HEK293 (cell line): ENCODE data around the gene HOXD9.

Experiments
- CTCF ChIA-PET: fragments of 350-600 bp; formaldehyde crosslinking; extraction: SDS; loops from one replicate; lab custom pipeline; 2021; ENCODE audit warnings: antibody characterized with exemption; lab: Yijun Ruan, JAX
- POLR2A ChIA-PET: fragments of 300-600 bp; formaldehyde crosslinking; extraction: SDS; loops from one replicate; lab custom pipeline; 2020; ENCODE audit warnings: antibody characterized with exemption, inconsistent platforms; lab: Yijun Ruan, JAX
- H3K27ac ChIP-seq: fragments of 200-500 bp; sonication (Bioruptor generic); 2 replicates; pipeline ENCODE4 v1.5.1; 2014; ENCODE audit warnings: low read depth, low read length, control low read depth, inconsistent platforms; ENCODE audit errors: extremely low read depth
- H3K36me3 ChIP-seq, 2 experiments: fragments of 200-500 bp in 1 of 2; sonication (Bioruptor generic) in 1 of 2; 1 replicate in 1 of 2; 2 replicates in 1 of 2; pipeline ENCODE4 v1.5.1; 2014 to 2017; ENCODE audit warnings: inconsistent platforms in 2 of 2, low read length in 2 of 2; ENCODE audit not compliant: control insufficient read depth in 2 of 2, insufficient read depth in 1 of 2
- H3K4me1 ChIP-seq: fragments of 200-500 bp; sonication (Bioruptor generic); 2 replicates; pipeline ENCODE4 v1.5.1; 2014; ENCODE audit warnings: mild to moderate bottlenecking, low read length, inconsistent platforms; ENCODE audit not compliant: control insufficient read depth, insufficient read depth
- H3K4me3 ChIP-seq: 2 replicates; pipeline ENCODE4 v1.5.1; 2011; ENCODE audit warnings: low read depth, mild to moderate bottlenecking, control low read depth, low read length, moderate library complexity
- H3K9me3 ChIP-seq: fragments of 200-500 bp; sonication (Bioruptor generic); 2 replicates; pipeline ENCODE4 v1.5.1; 2014; ENCODE audit warnings: low read depth, low read length, inconsistent platforms; ENCODE audit not compliant: control insufficient read depth, insufficient read depth
- CTCF ChIP-seq: fragments of 450-650 bp; formaldehyde crosslinking; IDR thresholded peaks from 2 replicates; pipeline ENCODE4 v1.5.1; 2016; ENCODE audit warnings: missing biosample characterization, missing genetic modification characterization
- FEZF1 ChIP-seq: fragments of 450-650 bp; formaldehyde crosslinking; IDR thresholded peaks from 2 replicates; pipeline ENCODE4 v1.5.1; 2016; ENCODE audit warnings: missing biosample characterization, missing genetic modification characterization
- IKZF3 ChIP-seq: fragments of 450-650 bp; IDR thresholded peaks from 2 replicates; pipeline ENCODE4 v1.5.0; 2018; ENCODE audit warnings: missing biosample characterization, mild to moderate bottlenecking, missing genetic modification characterization, moderate library complexity
- PATZ1 ChIP-seq: fragments of 450-650 bp; formaldehyde crosslinking; IDR thresholded peaks from 2 replicates; pipeline ENCODE4 v1.5.1; 2016; ENCODE audit warnings: missing biosample characterization, missing genetic modification characterization
- PRDM10 ChIP-seq: fragments of 450-650 bp; formaldehyde crosslinking; IDR thresholded peaks from 2 replicates; pipeline ENCODE4 v1.5.1; 2016; ENCODE audit warnings: missing biosample characterization, missing genetic modification characterization
- PRDM6 ChIP-seq: fragments of 450-650 bp; formaldehyde crosslinking; IDR thresholded peaks from 2 replicates; pipeline ENCODE4 v1.5.1; 2017; ENCODE audit warnings: missing biosample characterization, missing genetic modification characterization
- SP7 ChIP-seq: fragments of 450-650 bp; formaldehyde crosslinking; IDR thresholded peaks from 2 replicates; pipeline ENCODE4 v1.5.1; 2016; ENCODE audit warnings: missing biosample characterization, missing genetic modification characterization
- ZNF169 ChIP-seq: fragments of 450-650 bp; formaldehyde crosslinking; IDR thresholded peaks from 2 replicates; pipeline ENCODE4 v1.5.1; 2016; ENCODE audit warnings: missing biosample characterization, missing genetic modification characterization
- ZNF184 ChIP-seq: fragments of 450-650 bp; IDR thresholded peaks from 2 replicates; pipeline ENCODE4 v1.5.1; 2018; ENCODE audit warnings: missing biosample characterization, mild to moderate bottlenecking, missing genetic modification characterization
- ZNF311 ChIP-seq: fragments of 450-650 bp; formaldehyde crosslinking; IDR thresholded peaks from 2 replicates; pipeline ENCODE4 v1.5.1; 2017; ENCODE audit warnings: missing biosample characterization, missing genetic modification characterization, borderline replicate concordance
- ZNF366 ChIP-seq: fragments of 450-650 bp; formaldehyde crosslinking; conservative IDR thresholded peaks from 2 replicates; pipeline ENCODE4 v1.5.1; 2016; ENCODE audit warnings: missing biosample characterization, missing genetic modification characterization
- ZNF513 ChIP-seq: fragments of 450-650 bp; IDR thresholded peaks from 2 replicates; pipeline ENCODE4 v1.5.1; 2018; ENCODE audit warnings: missing biosample characterization, missing genetic modification characterization
- ZNF561 ChIP-seq: fragments of 450-650 bp; IDR thresholded peaks from 2 replicates; pipeline ENCODE4 v1.5.1; 2018; ENCODE audit warnings: missing biosample characterization, missing genetic modification characterization, borderline replicate concordance
- ZNF600 ChIP-seq: fragments of 450-650 bp; formaldehyde crosslinking; IDR thresholded peaks from 2 replicates; pipeline ENCODE4 v1.5.1; 2016; ENCODE audit warnings: missing biosample characterization, missing genetic modification characterization
- ZNF654 ChIP-seq: fragments of 450-650 bp; formaldehyde crosslinking; IDR thresholded peaks from 2 replicates; pipeline ENCODE4 v1.5.1; 2016; ENCODE audit warnings: low read depth, missing biosample characterization, missing genetic modification characterization
- ZNF660 ChIP-seq: fragments of 450-650 bp; IDR thresholded peaks from 2 replicates; pipeline ENCODE4 v1.5.1; 2018; ENCODE audit warnings: missing biosample characterization, mild to moderate bottlenecking, missing genetic modification characterization
- ZNF664 ChIP-seq: fragments of 450-650 bp; formaldehyde crosslinking; IDR thresholded peaks from 2 replicates; pipeline ENCODE4 v1.5.1; 2016; ENCODE audit warnings: missing biosample characterization, missing genetic modification characterization
- ZNF792 ChIP-seq: fragments of 450-650 bp; formaldehyde crosslinking; IDR thresholded peaks from 2 replicates; pipeline ENCODE4 v1.5.1; 2016; ENCODE audit warnings: missing biosample characterization, missing genetic modification characterization
- ZSCAN4 ChIP-seq: fragments of 450-650 bp; formaldehyde crosslinking; IDR thresholded peaks from 2 replicates; pipeline ENCODE4 v1.5.1; 2017; ENCODE audit warnings: missing biosample characterization, missing genetic modification characterization

Gene HOXD9

GRCh38 chr2:176133389-176133788, 10.9 kb downstream of the HOXD9 start (continued):
- TF ChIP-seq PRDM10 (tag by site-specific recombination) (no peak), ZNF513 (no peak), ZNF169 (no peak), SP7 (tag by site-specific recombination) (no peak), ZNF664 (no peak)

GRCh38 chr2:176134035-176134434, 11.5 kb downstream of the HOXD9 start:
- ChIA-PET POLR2A (interaction anchor here (0.7 kb wide), 1 partner anchor 321 kb away, joined by 3 read pairs; no protein-coding TSS in a partner anchor), CTCF (interaction anchor here (0.5 to 1.7 kb wide), 5 partner anchors 10 to 518 kb away, joined by 3 to 8 read pairs (median 4); no protein-coding TSS in a partner anchor)
- Histone ChIP-seq H3K4me3 (no peak overlapping the region), H3K9me3 (no peaks in the 10 kb centered on the region), H3K4me1 (peaks cover 16% of the 10 kb centered on the region), H3K36me3 (no peaks in the 10 kb centered on the region), H3K27ac (no peak overlapping the region)
- TF ChIP-seq ZNF792 (tag by site-specific recombination) (no peak), ZNF660 (0 out of 2 replicates have a peak, but pooled peaks have one; percentile 35), PRDM6 (tag by site-specific recombination) (no peak)

- POLR2A ChIA-PET, result no interaction called here
- Histone ChIP-seq H3K4me3 (no peak overlapping the region), H3K27ac (peak overlapping the region; percentile 98; the same call in 1 of the 2 replicates), H3K4me1 (peaks cover 16% of the 10 kb centered on the region), H3K9me3 (no peaks in the 10 kb centered on the region), H3K36me3 (no peaks in the 10 kb centered on the region)
- CTCF ChIA-PET, result interaction anchor here (0.6 to 1.0 kb wide), 4 partner anchors 320 to 1014 kb away, joined by 3 read pairs; no protein-coding TSS in a partner anchor
- peak; percentile 59 for TF ChIP-seq ZNF654 (tag by site-specific recombination)
- TF ChIP-seq PATZ1 (tag by site-specific recombination), result 0 out of 2 replicates have a peak, but pooled peaks have one; percentile 10
- TF ChIP-seq ZNF600 (tag by site-specific recombination), result peak; percentile 18; the same call in 1 of the 2 replicates
- no peak for TF ChIP-seq ZNF184 (tag by site-specific recombination)
- TF ChIP-seq ZNF311 (tag by site-specific recombination), result no peak
- 0 out of 2 replicates have a peak, but pooled peaks have one; percentile 33 for TF ChIP-seq ZNF561
- TF ChIP-seq FEZF1 (tag by site-specific recombination), result peak; percentile 87
- peak; percentile 60 for TF ChIP-seq ZSCAN4
- TF ChIP-seq ZNF366 (tag by site-specific recombination), result peak; percentile 21; the same call in 1 of the 2 replicates
- peak; percentile 81 for TF ChIP-seq CTCF (tag by site-specific recombination)
- TF ChIP-seq IKZF3, result peak; percentile 84
Measured at GRCh38 chr2:176135035-176135440, 12.5 kb downstream of the HOXD9 start.
